EH (cell line): ENCODE measurements around the gene WNT3A.
"Not testable (repeated sequence)": the region's sequence is repeated elsewhere in the genome, so short reads cannot be mapped to it uniquely, and the experiment has no call there.

Experiments
- DNase-seq: peaks from one replicate; pipeline ENCODE4 v3.0.0-alpha.2; 2015; ENCODE audit warnings: low read depth

Gene WNT3A

GRCh38 chr1:228011721-228012311, 5.0 kb downstream of the WNT3A start:
- no peak for DNase-seq

- no peak for DNase-seq
Observed at GRCh38 chr1:228012555-228012954, 5.8 kb downstream of the WNT3A start.

DNA sequence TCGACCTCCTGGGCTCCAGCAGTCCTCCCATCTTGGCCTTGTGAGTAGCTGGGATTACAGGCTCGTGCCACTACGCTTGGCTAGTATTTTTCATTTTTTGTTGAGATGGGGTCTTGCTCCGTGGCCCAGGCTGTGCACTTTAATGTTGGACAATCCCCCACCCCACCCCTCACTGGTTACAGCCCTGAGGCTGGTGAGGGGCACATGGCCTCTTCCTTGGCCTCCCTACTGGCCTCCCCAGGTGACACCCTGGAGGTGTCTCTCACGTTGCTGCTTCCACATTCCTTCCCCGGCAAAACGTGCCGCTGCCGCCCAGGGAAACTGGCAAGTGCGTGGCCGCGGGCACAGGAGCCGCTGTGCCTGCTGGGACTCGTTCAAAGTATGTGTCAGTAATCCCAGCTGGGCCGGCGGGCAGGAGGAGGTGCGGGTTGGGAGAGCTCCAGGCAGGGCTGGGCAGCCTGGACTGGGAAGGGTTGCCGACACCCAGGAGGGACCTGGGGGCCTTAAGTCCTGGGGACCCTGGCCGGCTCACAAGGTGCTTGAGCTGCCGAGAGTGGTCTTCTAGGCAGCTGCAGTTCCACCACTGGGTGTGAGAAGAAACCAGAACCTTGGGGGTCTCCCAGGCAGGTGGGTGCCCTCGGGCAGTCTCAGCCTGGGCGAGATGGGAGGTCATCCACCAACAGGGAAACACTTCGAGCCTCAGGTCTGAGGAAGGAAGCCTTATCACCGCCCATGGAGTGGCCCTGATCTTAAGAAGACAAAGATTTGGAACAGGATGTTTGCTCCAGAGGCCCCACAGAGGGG, 6.5 kb downstream of the WNT3A start:
- DNase-seq, result no peak

- peak; percentile 60 for DNase-seq
Observed at GRCh38 chr1:228013935-228014930, 7.4 kb downstream of the WNT3A start.

- peak; percentile 89 for DNase-seq
Observed at GRCh38 chr1:228015276-228016180, 8.7 kb downstream of the WNT3A start.

DNA sequence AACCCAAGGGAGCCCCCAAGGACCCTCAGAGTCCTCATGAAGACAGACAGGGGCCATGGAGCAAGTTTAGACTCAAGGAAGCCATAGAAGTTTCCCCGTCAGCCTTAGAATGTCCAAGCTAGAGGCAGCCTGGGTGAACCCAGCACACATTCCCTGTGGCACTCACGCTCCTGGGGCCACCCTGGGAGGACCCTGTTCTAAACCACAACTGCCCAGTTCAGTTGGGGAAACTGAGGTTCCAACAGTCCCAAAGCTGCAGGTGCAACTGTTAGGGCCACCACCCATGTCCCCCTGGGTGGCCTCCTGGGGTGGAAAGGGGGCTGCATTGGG, 9.3 kb downstream of the WNT3A start:
- DNase-seq, result no peak

DNA sequence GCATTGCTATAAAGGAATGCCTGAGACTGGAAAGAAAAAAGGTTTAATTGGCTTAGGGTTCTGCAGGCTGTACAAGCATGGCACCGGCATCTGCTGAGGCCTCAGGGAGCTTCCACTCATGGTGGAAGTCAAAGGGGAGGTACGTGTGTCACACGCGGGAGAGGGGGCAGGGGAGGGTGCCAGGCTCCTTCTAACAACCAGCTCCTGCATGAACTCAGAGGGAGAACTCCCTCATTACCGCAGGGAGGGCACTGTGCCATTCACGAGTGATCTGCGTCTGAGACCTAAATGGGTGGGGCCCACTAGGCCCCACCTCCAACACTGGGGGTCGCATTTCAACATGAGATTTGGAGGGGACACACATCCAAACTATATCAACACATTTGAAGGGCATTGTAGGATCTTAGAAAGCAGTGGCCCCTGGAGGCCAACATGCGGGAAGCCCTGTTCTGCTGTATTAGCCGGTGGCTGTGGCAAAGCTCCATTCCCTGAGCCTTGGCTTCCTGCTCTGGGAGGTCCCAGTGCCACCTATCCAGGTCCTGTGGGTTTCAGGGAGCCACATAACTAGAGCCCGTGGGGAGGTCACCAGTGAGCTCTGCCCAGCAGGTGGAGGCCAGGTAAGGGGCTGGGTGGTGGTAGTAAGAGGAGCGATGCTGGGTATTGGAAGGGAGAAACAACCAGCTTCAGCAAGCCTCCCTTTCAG, 10.0 kb downstream of the WNT3A start:
- no peak for DNase-seq

DNA sequence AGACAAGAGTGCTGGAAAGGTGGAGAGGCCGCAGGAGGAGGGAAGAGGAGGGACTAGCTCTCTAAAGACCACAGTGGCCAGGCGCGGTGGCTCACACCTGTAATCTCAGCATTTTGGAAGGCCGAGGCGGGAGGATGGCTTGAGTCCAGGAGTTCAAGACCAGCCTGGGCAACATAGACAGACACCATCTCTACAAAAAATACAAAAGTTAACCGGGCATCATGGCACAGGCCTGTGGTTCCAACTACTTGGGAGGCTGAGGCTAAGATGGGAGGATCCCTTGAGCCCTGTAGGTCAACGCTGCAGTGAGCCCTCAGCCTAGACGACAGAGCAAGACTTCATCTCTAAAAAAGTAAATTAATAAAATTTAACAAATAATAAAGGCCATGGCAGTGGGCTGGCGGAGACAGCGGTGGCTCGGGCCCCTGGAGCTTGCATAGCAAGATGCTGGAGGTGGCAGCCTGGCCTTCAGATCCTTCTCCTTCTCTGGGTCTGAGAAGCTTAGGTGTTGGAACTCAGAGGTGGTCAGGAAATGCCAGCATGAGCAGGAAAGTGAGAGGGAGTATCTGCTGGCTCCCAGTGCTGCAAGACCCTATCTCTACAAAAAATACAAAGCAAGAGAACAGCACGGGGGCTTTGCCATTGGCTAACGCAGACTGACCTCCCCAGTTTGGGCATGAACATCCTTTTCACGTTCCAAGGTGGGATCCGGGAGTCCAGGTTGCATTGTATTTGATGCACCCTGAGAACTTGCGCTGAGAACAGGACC, 10.7 kb downstream of the WNT3A start:
- DNase-seq, result no peak

GRCh38 chr1:228018125-228018398, 11.3 kb downstream of the WNT3A start:
- DNase-seq, result no peak

DNA sequence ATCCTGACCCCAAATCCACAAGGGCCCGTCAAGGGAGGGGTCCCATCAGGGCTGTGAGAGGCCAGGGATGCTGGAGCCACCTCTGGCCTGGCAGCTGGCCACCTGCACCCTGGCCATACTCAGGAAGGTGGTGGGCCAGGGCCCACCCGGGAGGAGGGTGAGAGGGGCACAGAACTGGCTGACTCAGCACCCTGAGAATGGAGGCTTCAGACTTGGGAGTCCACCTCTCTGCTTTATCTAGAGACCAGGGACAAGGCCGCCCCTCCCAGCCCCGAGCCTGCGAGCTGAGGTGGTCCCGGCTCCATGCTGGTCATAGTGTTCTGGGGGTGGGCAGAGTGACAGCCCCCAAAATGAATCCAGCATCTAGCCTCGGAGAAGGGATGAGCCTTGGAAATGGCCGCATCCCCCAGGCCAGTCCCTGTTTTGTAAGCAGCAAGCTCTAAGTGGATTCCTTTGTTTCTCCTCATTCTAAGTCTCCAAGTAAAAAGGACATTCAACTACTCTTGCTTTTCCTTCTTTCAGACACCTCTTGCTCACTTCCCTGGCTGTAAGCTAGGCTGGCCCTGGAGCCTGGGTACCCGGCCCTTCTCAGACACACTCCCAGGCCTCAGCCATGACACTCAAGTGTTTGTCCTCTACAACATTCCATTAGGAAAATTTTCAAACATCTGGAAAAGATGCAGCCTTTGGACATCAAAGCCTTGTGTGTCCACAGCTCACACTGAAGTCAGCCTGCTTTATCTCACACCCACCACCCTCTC, 12.3 kb downstream of the WNT3A start:
- DNase-seq, result no peak

GRCh38 chr1:228019722-228020083, 12.9 kb downstream of the WNT3A start:
- not testable (repeated sequence) for DNase-seq

- no peak for DNase-seq
Observed at GRCh38 chr1:228020686-228021354, 14.0 kb downstream of the WNT3A start.

- DNase-seq, result peak; percentile 23
Observed at GRCh38 chr1:228021355-228022030, 14.7 kb downstream of the WNT3A start.

GRCh38 chr1:228022571-228023293, 15.9 kb downstream of the WNT3A start:
- DNase-seq, result no peak

- DNase-seq, result no peak
Observed at GRCh38 chr1:228023294-228023639, 16.5 kb downstream of the WNT3A start.

GRCh38 chr1:228029281-228029680, 22.5 kb downstream of the WNT3A start:
- DNase-seq, result no peak

DNA sequence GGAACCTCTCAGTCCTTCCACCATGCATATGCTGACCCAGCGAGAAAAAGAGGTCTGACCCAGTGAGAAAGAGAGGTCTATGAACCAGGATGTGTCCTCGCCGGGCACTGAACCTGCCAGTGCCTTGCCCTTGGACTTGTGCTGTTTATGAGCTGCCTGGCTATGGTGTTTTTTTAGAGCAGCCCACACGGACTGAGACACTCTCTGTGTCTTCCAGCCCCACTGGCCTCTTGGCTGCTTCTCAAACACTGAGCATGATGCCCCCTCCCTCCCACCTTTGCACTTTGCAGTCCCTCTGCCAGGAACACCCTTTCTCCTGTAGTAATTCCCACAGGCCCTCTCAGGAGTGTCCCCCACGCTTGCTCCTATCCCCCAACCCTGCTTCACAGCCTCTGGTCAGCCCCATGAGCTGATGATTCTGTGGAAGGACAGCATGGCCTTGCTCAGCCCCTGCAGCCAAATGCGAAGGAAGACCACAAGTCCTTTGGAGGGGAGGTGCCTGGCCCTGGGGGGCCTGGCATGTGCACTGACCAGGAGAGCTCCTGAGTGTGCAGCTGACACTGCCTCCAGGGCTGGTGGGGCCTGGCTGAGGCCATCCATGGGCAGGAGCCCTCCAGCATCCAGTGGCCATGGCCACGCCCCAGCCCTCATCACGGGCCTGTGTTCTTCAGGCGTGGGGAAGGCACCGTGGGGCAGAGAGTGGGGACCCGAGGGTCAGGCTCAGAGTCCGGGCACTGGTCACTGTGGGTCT, 23.8 kb downstream of the WNT3A start:
- no peak for DNase-seq
